GM12878 (cell line): ENCODE results near the gene IAPP. TPM values are rescaled to one million over a fixed set of nuclear protein-coding genes. Genes with fewer than 3 reads are reported as not detected.

Experiments used
- ATAC-seq: fragments of 200-7000 bp; cut with Tn5 transposase; 3 replicates; pipeline ENCODE4 v1.9.1; 2020; ENCODE audit warnings: mild to moderate bottlenecking, moderate library complexity
- BruUV-seq: library from RNA; stranded (reverse); fragments of 400-500 nt; replicated peaks from 2 replicates; lab custom pipeline; 2021; lab: Mats Ljungman, UMichigan
- CTCF ChIA-PET: fragments of 300-600 bp; sonication (Branson Sonifier 250); formaldehyde crosslinking; extraction: SDS; loops from one replicate; lab custom pipeline; 2021; ENCODE audit warnings: inconsistent platforms; lab: Yijun Ruan, JAX
- POLR2A ChIA-PET: fragments of 350-600 bp; formaldehyde crosslinking; extraction: SDS; loops from one replicate; lab custom pipeline; 2021; ENCODE audit warnings: inconsistent platforms; lab: Charles Lee
- RAD21 ChIA-PET: fragments of 300-600 bp; sonication (Branson Sonifier 250); formaldehyde crosslinking; loops from one replicate; lab custom pipeline; 2023; ENCODE audit warnings: antibody characterized with exemption; ENCODE audit not compliant: unreplicated experiment; lab: Charles Lee
- SMC1A ChIA-PET: fragments of 300-600 bp; sonication (Branson Sonifier 250); formaldehyde crosslinking; loops from one replicate; lab custom pipeline; 2023; ENCODE audit not compliant: unreplicated experiment, uncharacterized antibody; lab: Charles Lee
- DNase-seq: peaks from one replicate; pipeline ENCODE4 v3.0.0-alpha.2; 2011; ENCODE audit warnings: low read depth, low spot score
- FAIRE-seq: peaks from 3 replicates; lab custom pipeline; 2011; peaks lifted over from hg19 to GRCh38; lab: Jason Lieb, UNC
- H2AFZ ChIP-seq: 2 replicates; pipeline ENCODE4 v1.6.0; 2011; ENCODE audit warnings: low read depth, low read length, control low read depth; ENCODE audit not compliant: control insufficient read depth
- H3K27ac ChIP-seq: 2 replicates; pipeline ENCODE4 v1.5.1; 2011; ENCODE audit warnings: control low read depth; ENCODE audit not compliant: control insufficient read depth, insufficient read depth
- H3K27me3 ChIP-seq, 2 experiments: replicated peaks in 1 of 2; 2 replicates each; pipeline versions ENCODE4 v1.6.0 to v1.6.1; 2011; ENCODE audit warnings: low read length in 1 of 2; ENCODE audit not compliant: control insufficient read depth in 2 of 2, insufficient read depth in 2 of 2
- H3K36me3 ChIP-seq, 2 experiments: 2 replicates each; pipeline ENCODE4 v1.5.1; 2011; ENCODE audit warnings: low read length in 1 of 2; ENCODE audit not compliant: control insufficient read depth in 2 of 2, insufficient read depth in 2 of 2
- H3K4me1 ChIP-seq: 2 replicates; pipeline ENCODE4 v1.6.1; 2011; ENCODE audit warnings: mild to moderate bottlenecking, low read length, moderate library complexity, mixed read lengths; ENCODE audit not compliant: control insufficient read depth, insufficient read depth
- H3K4me2 ChIP-seq: 2 replicates; pipeline ENCODE4 v1.6.0; 2011; ENCODE audit warnings: control low read depth; ENCODE audit not compliant: control insufficient read depth, insufficient read depth
- H3K4me3 ChIP-seq: fragments of 200-600 bp; sonication (generic); 2 replicates; pipeline ENCODE4 v1.5.1; 2016
- H3K79me2 ChIP-seq: 2 replicates; pipeline ENCODE4 v1.6.0; 2011; ENCODE audit warnings: low read length; ENCODE audit not compliant: control insufficient read depth, insufficient read depth
- H3K9ac ChIP-seq: 2 replicates; pipeline ENCODE4 v1.8.0; 2011; ENCODE audit warnings: low read length, control low read depth, mixed read lengths; ENCODE audit not compliant: control insufficient read depth, insufficient read depth
- H3K9me3 ChIP-seq: replicated peaks from 3 replicates; pipeline ENCODE4 v1.5.1; 2011; ENCODE audit warnings: mild to moderate bottlenecking, low read length; ENCODE audit not compliant: control insufficient read depth, insufficient read depth
- H4K20me1 ChIP-seq: 2 replicates; pipeline ENCODE4 v1.6.0; 2011; ENCODE audit not compliant: control insufficient read depth, insufficient read depth
- CBFB ChIP-seq: IDR thresholded peaks from 2 replicates; pipeline ENCODE4 v1.6.1; 2016; ENCODE audit warnings: antibody characterized with exemption, low read depth
- CHD4 ChIP-seq: fragments of 200-600 bp; sonication (generic); IDR thresholded peaks from 2 replicates; pipeline ENCODE4 v1.6.1; 2016; ENCODE audit warnings: mild to moderate bottlenecking
- CUX1 ChIP-seq: IDR thresholded peaks from 2 replicates; pipeline ENCODE4 v1.6.1; 2012; ENCODE audit warnings: improper control_type of control experiment, low read depth, low read length; ENCODE audit not compliant: insufficient replicate concordance
- GABPA ChIP-seq: IDR thresholded peaks from 2 replicates; pipeline ENCODE4 v1.6.1; 2014; ENCODE audit warnings: antibody characterized with exemption, low read depth, mild to moderate bottlenecking, inconsistent platforms
- HDAC6 ChIP-seq: fragments of 200-600 bp; sonication (generic); IDR thresholded peaks from one replicate; pipeline ENCODE4 v1.8.0; 2017; ENCODE audit warnings: antibody characterized with exemption; ENCODE audit not compliant: unreplicated experiment
- JUNB ChIP-seq: IDR thresholded peaks from 2 replicates; pipeline ENCODE4 v1.6.1; 2016; ENCODE audit warnings: antibody characterized with exemption, mild to moderate bottlenecking
- NKRF ChIP-seq: fragments of 450-650 bp; conservative IDR thresholded peaks from 2 replicates; pipeline ENCODE4 v1.6.1; 2017; ENCODE audit warnings: mild to moderate bottlenecking, moderate library complexity
- PBX3 ChIP-seq: IDR thresholded peaks from 2 replicates; pipeline ENCODE4 v1.6.1; 2011; ENCODE audit warnings: mild to moderate bottlenecking, low read depth, low read length, moderate library complexity; ENCODE audit not compliant: insufficient replicate concordance
- PML ChIP-seq: IDR thresholded peaks from 2 replicates; pipeline ENCODE4 v1.6.1; 2012; ENCODE audit warnings: low read length, inconsistent platforms
- RAD21 ChIP-seq: IDR thresholded peaks from 2 replicates; pipeline ENCODE4 v1.6.1; 2011; ENCODE audit warnings: mild to moderate bottlenecking, low read depth, low read length, moderate library complexity; ENCODE audit not compliant: insufficient read depth
- RB1 ChIP-seq: fragments of 450-650 bp; formaldehyde crosslinking; IDR thresholded peaks from 2 replicates; pipeline ENCODE4 v1.6.1; 2017; ENCODE audit warnings: mild to moderate bottlenecking, borderline replicate concordance
- RELB ChIP-seq: fragments of 450-650 bp; IDR thresholded peaks from 2 replicates; pipeline ENCODE4 v1.6.1; 2017; ENCODE audit warnings: low read depth, mild to moderate bottlenecking, moderate library complexity
- RFX5 ChIP-seq: IDR thresholded peaks from 2 replicates; pipeline ENCODE4 v1.6.1; 2011; ENCODE audit warnings: low read depth, low read length, improper control_type of control experiment
- ZNF274 ChIP-seq: IDR thresholded peaks from one replicate; pipeline ENCODE4 v1.8.0; 2011; ENCODE audit not compliant: insufficient read length, insufficient read depth
- WGBS: methylation state at CpG from one replicate; pipeline ENCODE4 v1.1.6; 2016; ENCODE audit warnings: low lambda C conversion rate; ENCODE audit not compliant: insufficient replicate concordance, insufficient coverage; ENCODE audit errors: missing lambda C conversion rate; 5-methylcytosine and 5-hydroxymethylcytosine counted together
- in situ Hi-C: fragments of 300-500 bp; cut with MboI; formaldehyde crosslinking; loops from 9 replicates; pipeline ENCODE4 v1.14.3; 2018; ENCODE audit warnings: mixed read lengths
- intact Hi-C: fragments of 100-400 bp; cut with micrococcal nuclease; formaldehyde crosslinking; loops from one replicate; pipeline ENCODE4 v1.14.2; 2022; ENCODE audit not compliant: unreplicated experiment
- polyA plus RNA-seq, 11 experiments: library from polyadenylated mRNA; depleted of rRNA in 4 of 11; unstranded in 6 of 11; stranded (reverse) in 5 of 11; fragments of >200 nt; fragmentation: Nextera tagmentation in 4 of 11; fragmentation: Illumina TruSeq in 1 of 11; extraction: Ambion mirVana in 4 of 11; extraction: Trizol in 1 of 11; gene quantifications; 1 replicate in 1 of 11; 2 replicates in 10 of 11; pipeline versions ENCODE4 v1.2.1 to v1.2.3, GENCODE V29; 2011 to 2016; ENCODE audit warnings: inconsistent platforms in 2 of 11, missing spikeins in 2 of 11, low read depth in 1 of 11
- total RNA-seq, 4 experiments: library from RNA; depleted of rRNA in 3 of 4; stranded (reverse); fragments of >200 nt in 3 of 4; fragmentation: Illumina TruSeq in 1 of 4; extraction: Trizol in 1 of 4; gene quantifications; 2 replicates each; pipeline versions ENCODE4 v1.2.1 to v1.2.3, GENCODE V29; 2013 to 2021

Gene IAPP
- total and polyA plus RNA-seq, 10 of the 15 experiments (the other 5 are each of a cell fraction or from before 2014, with no cell fraction given), result not detected

- TF ChIP-seq RELB (no peak), RFX5 (no peak), GABPA (no peak), ZNF274 (no peak)
Observed at GRCh38 chr12:21323736-21324135, 49.0 kb upstream of the IAPP start (continued).

GRCh38 chr12:21324551-21324950, 48.2 kb upstream of the IAPP start:
- 0% methylated on average over 1 of the region's 1 CpG for WGBS
- Histone ChIP-seq H3K4me2 (no peak overlapping the region), H4K20me1 (no peaks in the 10 kb centered on the region), H3K27ac (no peak overlapping the region), H3K4me1 (no peaks in the 10 kb centered on the region), H3K9me3 (no peaks in the 10 kb centered on the region), H3K4me3 (no peak overlapping the region), H2AFZ (no peak overlapping the region), H3K27me3 (no peaks in the 10 kb centered on the region), H3K36me3 (no peaks in the 10 kb centered on the region), H3K79me2 (no peaks in the 10 kb centered on the region), H3K9ac (no peak overlapping the region)
- ATAC-seq (no peak), FAIRE-seq (no peak), DNase-seq (no peak)
- ChIA-PET RAD21 (no interaction called here), SMC1A (no interaction called here), POLR2A (no interaction called here), CTCF (no interaction called here)
- intact Hi-C loops (no loop called here), in situ Hi-C loops (no loop called here)
- no TSS peak for BruUV-seq
- TF ChIP-seq CUX1 (no peak), PML (no peak), JUNB (no peak), RFX5 (no peak), CBFB (no peak), HDAC6 (no peak), RAD21 (no peak), RB1 (no peak), CHD4 (no peak), NKRF (no peak), PBX3 (no peak)
